Measurements from ENCODE around the gene VIM.

DNA sequence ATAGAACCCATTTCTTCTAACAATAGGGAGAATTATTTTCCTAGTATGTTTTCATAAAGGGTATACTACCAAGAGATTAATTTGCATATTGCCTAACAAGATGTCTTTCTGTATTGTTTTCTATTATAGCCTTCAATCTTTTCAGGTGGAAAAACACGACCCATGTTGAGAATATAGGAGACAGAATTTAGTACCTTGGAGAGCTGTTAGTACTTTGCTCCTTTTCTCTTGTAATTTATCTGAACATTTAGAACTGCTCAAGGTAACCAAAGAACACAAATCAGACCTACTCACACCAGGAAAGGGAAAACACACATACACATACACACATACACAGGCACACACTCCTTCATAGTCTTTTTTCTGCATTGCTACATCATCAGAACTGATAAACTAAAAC is 18.7 kb upstream of the VIM start:
- no peak for TF ChIP-seq POLR2AphosphoS5 (IDR thresholded peaks at IDR 0.05; ENCODE audit: low read depth)
- TF ChIP-seq, protein P1, sequence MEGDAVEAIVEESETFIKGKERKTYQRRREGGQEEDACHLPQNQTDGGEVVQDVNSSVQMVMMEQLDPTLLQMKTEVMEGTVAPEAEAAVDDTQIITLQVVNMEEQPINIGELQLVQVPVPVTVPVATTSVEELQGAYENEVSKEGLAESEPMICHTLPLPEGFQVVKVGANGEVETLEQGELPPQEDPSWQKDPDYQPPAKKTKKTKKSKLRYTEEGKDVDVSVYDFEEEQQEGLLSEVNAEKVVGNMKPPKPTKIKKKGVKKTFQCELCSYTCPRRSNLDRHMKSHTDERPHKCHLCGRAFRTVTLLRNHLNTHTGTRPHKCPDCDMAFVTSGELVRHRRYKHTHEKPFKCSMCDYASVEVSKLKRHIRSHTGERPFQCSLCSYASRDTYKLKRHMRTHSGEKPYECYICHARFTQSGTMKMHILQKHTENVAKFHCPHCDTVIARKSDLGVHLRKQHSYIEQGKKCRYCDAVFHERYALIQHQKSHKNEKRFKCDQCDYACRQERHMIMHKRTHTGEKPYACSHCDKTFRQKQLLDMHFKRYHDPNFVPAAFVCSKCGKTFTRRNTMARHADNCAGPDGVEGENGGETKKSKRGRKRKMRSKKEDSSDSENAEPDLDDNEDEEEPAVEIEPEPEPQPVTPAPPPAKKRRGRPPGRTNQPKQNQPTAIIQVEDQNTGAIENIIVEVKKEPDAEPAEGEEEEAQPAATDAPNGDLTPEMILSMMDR (IDR thresholded peaks at IDR 0.05; ENCODE audit: insufficient read depth, low read length): no peak
- TF ChIP-seq, protein P2, sequence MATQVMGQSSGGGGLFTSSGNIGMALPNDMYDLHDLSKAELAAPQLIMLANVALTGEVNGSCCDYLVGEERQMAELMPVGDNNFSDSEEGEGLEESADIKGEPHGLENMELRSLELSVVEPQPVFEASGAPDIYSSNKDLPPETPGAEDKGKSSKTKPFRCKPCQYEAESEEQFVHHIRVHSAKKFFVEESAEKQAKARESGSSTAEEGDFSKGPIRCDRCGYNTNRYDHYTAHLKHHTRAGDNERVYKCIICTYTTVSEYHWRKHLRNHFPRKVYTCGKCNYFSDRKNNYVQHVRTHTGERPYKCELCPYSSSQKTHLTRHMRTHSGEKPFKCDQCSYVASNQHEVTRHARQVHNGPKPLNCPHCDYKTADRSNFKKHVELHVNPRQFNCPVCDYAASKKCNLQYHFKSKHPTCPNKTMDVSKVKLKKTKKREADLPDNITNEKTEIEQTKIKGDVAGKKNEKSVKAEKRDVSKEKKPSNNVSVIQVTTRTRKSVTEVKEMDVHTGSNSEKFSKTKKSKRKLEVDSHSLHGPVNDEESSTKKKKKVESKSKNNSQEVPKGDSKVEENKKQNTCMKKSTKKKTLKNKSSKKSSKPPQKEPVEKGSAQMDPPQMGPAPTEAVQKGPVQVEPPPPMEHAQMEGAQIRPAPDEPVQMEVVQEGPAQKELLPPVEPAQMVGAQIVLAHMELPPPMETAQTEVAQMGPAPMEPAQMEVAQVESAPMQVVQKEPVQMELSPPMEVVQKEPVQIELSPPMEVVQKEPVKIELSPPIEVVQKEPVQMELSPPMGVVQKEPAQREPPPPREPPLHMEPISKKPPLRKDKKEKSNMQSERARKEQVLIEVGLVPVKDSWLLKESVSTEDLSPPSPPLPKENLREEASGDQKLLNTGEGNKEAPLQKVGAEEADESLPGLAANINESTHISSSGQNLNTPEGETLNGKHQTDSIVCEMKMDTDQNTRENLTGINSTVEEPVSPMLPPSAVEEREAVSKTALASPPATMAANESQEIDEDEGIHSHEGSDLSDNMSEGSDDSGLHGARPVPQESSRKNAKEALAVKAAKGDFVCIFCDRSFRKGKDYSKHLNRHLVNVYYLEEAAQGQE (IDR thresholded peaks at IDR 0.05; ENCODE audit: insufficient replicate concordance, low read depth): peak; percentile 51
- no peak for TF ChIP-seq GABPA (IDR thresholded peaks at IDR 0.05; ENCODE audit: low read depth)
